Measurements from ENCODE around the gene PERM1. TPM values are rescaled to one million over a fixed set of nuclear protein-coding genes. Genes with fewer than 3 reads are reported as not detected.

The PERM1 gene
- total and polyA plus RNA-seq, 2 of the 13 experiments (the other 11 are each of a cell fraction or from before 2014, with no cell fraction given): 0.04 to 0.29 TPM

GRCh38 chr1:966704-967300 lies 15.1 kb downstream of the PERM1 start (continued):
- TF ChIP-seq, protein P1, sequence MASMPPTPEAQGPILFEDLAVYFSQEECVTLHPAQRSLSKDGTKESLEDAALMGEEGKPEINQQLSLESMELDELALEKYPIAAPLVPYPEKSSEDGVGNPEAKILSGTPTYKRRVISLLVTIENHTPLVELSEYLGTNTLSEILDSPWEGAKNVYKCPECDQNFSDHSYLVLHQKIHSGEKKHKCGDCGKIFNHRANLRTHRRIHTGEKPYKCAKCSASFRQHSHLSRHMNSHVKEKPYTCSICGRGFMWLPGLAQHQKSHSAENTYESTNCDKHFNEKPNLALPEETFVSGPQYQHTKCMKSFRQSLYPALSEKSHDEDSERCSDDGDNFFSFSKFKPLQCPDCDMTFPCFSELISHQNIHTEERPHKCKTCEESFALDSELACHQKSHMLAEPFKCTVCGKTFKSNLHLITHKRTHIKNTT (CRISPR knock-in tag; IDR thresholded peaks at IDR 0.05): no peak
- 0 out of 2 replicates have a peak, but pooled peaks have one; percentile 25 for TF ChIP-seq GATA4 (IDR thresholded peaks at IDR 0.05; ENCODE audit: borderline replicate concordance, low read depth)
- TF ChIP-seq ARID2 (CRISPR knock-in tag; IDR thresholded peaks at IDR 0.05; ENCODE audit: borderline replicate concordance): no peak; the same call in 1 of the 2 replicates
- no peak for TF ChIP-seq DZIP1 (CRISPR knock-in tag; IDR thresholded peaks at IDR 0.05)
- TF ChIP-seq ISL2 (CRISPR knock-in tag; IDR thresholded peaks at IDR 0.05): 0 out of 2 replicates have a peak, but pooled peaks have one; percentile 41
- peak; percentile 77; the same call in 1 of the 2 replicates for TF ChIP-seq ZNF800 (CRISPR knock-in tag; IDR thresholded peaks at IDR 0.05)
- TF ChIP-seq ZNF777 (CRISPR knock-in tag; IDR thresholded peaks at IDR 0.05): peak; percentile 41; the same call in 1 of the 2 replicates
- 0 out of 2 replicates have a peak, but pooled peaks have one; percentile 51 for TF ChIP-seq ZFP41 (CRISPR knock-in tag; IDR thresholded peaks at IDR 0.05; ENCODE audit: borderline replicate concordance)
- peak; percentile 58 for TF ChIP-seq MXD1 (CRISPR knock-in tag; IDR thresholded peaks at IDR 0.05)
- 0 out of 2 replicates have a peak, but pooled peaks have one; percentile 28 for TF ChIP-seq DR1 (CRISPR knock-in tag; IDR thresholded peaks at IDR 0.05)
- TF ChIP-seq RAD51 (IDR thresholded peaks at IDR 0.05; ENCODE audit: borderline replicate concordance): no peak
- TF ChIP-seq ZNF660 (CRISPR knock-in tag; IDR thresholded peaks at IDR 0.05; ENCODE audit: borderline replicate concordance, low read depth): no peak
